H1 (cell line): ENCODE results near the gene IFI30. TPM values are rescaled to one million over a fixed set of nuclear protein-coding genes. Genes with fewer than 3 reads are reported as not detected.

Experiments
- ASH2L ChIP-seq: fragments of 200-600, 300-600 bp; sonication (generic); IDR thresholded peaks from one replicate; pipeline ENCODE4 v1.7.1; 2017; ENCODE audit warnings: low read length
- CBX8 ChIP-seq: fragments of 300-800, 300-1000 bp; sonication (generic); IDR thresholded peaks from 2 replicates; pipeline ENCODE4 v1.7.1; 2016; ENCODE audit warnings: low read depth, low read length, borderline replicate concordance
- EGR1 ChIP-seq: IDR thresholded peaks from 2 replicates; pipeline ENCODE4 v1.6.1; 2011; ENCODE audit warnings: low read depth, low read length, borderline replicate concordance
- HDAC2 ChIP-seq, 2 experiments: fragments of 300-600 bp in 1 of 2; sonication (generic) in 1 of 2; IDR thresholded peaks; 2 replicates each; pipeline ENCODE4 v1.6.1; 2011 to 2012; ENCODE audit warnings: low read depth in 2 of 2, low read length in 2 of 2, mild to moderate bottlenecking in 2 of 2, moderate library complexity in 2 of 2, borderline replicate concordance in 1 of 2, inconsistent platforms in 1 of 2
- JUN ChIP-seq: IDR thresholded peaks from 2 replicates; pipeline ENCODE4 v1.6.1; 2011; ENCODE audit warnings: low read depth, mild to moderate bottlenecking, improper control_type of control experiment, low read length
- NRF1 ChIP-seq: IDR thresholded peaks from 2 replicates; pipeline ENCODE4 v1.6.1; 2011; ENCODE audit warnings: mild to moderate bottlenecking, low read depth, low read length, improper control_type of control experiment
- RBBP5 ChIP-seq: IDR thresholded peaks from 2 replicates; pipeline ENCODE4 v1.7.1; 2012; ENCODE audit warnings: low read depth, mild to moderate bottlenecking, inconsistent platforms, low read length, moderate library complexity, borderline replicate concordance
- SP2 ChIP-seq: IDR thresholded peaks from 2 replicates; pipeline ENCODE4 v1.6.1; 2012; ENCODE audit warnings: mild to moderate bottlenecking, low read length, inconsistent platforms
- polyA plus RNA-seq, 7 experiments: library from polyadenylated mRNA; depleted of rRNA in 3 of 7; stranded (reverse) in 5 of 7; unstranded in 2 of 7; fragments of >200 nt in 5 of 7; fragments of 200-250 nt in 2 of 7; gene quantifications; 1 replicate in 5 of 7; 2 replicates in 1 of 7; 4 replicates in 1 of 7; pipeline versions ENCODE4 v1.2.1 to v1.2.3, GENCODE V29; 2011 to 2013; ENCODE audit warnings: missing spikeins in 2 of 7, mixed read lengths in 2 of 7
- total RNA-seq: library from RNA; stranded (reverse); fragmentation: NEBNext Ultra II Directional; extraction: Animal tissue kit (Norgen Biotek cat#: 25700); gene quantifications from 2 replicates; pipeline ENCODE4 v1.2.1, GENCODE V29; 2021

Gene IFI30
- total and polyA plus RNA-seq, 2 of the 8 experiments (the other 6 are each of a cell fraction or from before 2014, with no cell fraction given) = 28.9 to 62.4 TPM

- no peak for TF ChIP-seq HDAC2 (IDR thresholded peaks at IDR 0.05; ENCODE audit: borderline replicate concordance in 1 of 2, low read depth in 2 of 2, low read length in 2 of 2)
- TF ChIP-seq JUN = no peak
- no peak for TF ChIP-seq RBBP5
- TF ChIP-seq EGR1 = no peak
- no peak for TF ChIP-seq CBX8
- no peak for TF ChIP-seq ASH2L
- TF ChIP-seq SP2 = no peak
- TF ChIP-seq NRF1 = no peak
These were observed 49.8 kb upstream of the IFI30 start (continued) for GRCh38 chr19:18123819-18124218.
